ENCODE results near the gene MPST. TPM values are rescaled to one million over a fixed set of nuclear protein-coding genes. Genes with fewer than 3 reads are reported as not detected.

Gene MPST
- total RNA-seq, 1 experiment from 2014 or later, result 68.6 TPM

DNA sequence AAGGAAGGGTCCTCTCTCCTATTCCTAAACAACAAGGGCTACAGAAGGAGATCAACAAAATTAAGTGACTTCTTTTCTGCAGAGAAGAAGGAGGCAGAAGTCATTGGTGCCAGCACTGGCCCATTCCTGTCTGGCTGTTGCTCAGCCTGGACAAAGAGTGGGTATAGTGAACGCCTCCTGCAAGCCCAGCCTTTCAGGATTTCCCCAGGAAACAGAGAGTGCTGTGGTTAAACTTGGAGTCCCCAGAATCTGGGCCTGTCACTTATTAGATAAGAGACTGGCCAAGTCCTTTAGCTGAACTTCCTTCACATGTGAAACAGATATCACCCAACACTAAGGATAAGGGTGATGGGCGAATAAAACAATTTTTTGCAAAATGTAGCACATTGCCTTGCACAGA is 11.2 kb upstream of the MPST start:
- Histone ChIP-seq H3K9me3 (ENCODE audit: control insufficient read depth in 1 of 2, insufficient read depth in 1 of 2, low read depth in 1 of 2, low read length in 2 of 2) (peaks cover 0 to 4% of the 10 kb centered on the region in 2 experiments; a peak in 2 of 4 replicates), H3K27ac (ENCODE audit: low read depth, low read length) (no peak overlapping the region), H4K20me1 (ENCODE audit: insufficient read depth) (no peaks in the 10 kb centered on the region), H3K4me2 (ENCODE audit: low read length) (no peak overlapping the region), H2AFZ (ENCODE audit: low read depth, low read length, poor library complexity, severe bottlenecking) (no peak overlapping the region), H3K36me3 (ENCODE audit: control insufficient read depth in 1 of 2, insufficient read depth in 2 of 2, low read length in 2 of 2) (no peaks in the 10 kb centered on the region), H3K27me3 (ENCODE audit: insufficient read depth, low read length) (no peaks in the 10 kb centered on the region), H3K9ac (ENCODE audit: low read length) (no peak overlapping the region), H3K4me3 (replicated peaks in 1 of 2; ENCODE audit: low read depth in 1 of 2, low read length in 2 of 2) (no peak overlapping the region), H3K4me1 (ENCODE audit: control insufficient read depth in 1 of 2, insufficient read depth in 2 of 2, low read length in 2 of 2) (peaks cover 2 to 8% of the 10 kb centered on the region in 2 experiments; a peak in 2 of 4 replicates), H3K79me2 (ENCODE audit: insufficient read depth, low read length) (no peaks in the 10 kb centered on the region), H3K9me2 (ENCODE audit: insufficient read depth) (no peaks in the 10 kb centered on the region)
- intact Hi-C loops (cut with micrococcal nuclease), result no loop called here
- ChIA-PET RAD21 (ENCODE audit: low non-redundant PET in 1 of 2, low total read pairs in 2 of 2, uncharacterized antibody in 2 of 2, unreplicated experiment in 2 of 2) (no interaction called here), CTCF (no interaction called here), POLR2A (no interaction called here)
- BruUV-seq (replicated peaks), result no TSS peak
- TF ChIP-seq EZH2 (IDR thresholded peaks at IDR 0.05) (no peak), TCF7L2 (IDR thresholded peaks at IDR 0.05; ENCODE audit: borderline replicate concordance, extremely low read depth, insufficient read depth, insufficient read length) (no peak), POLR2A (IDR thresholded peaks at IDR 0.05; ENCODE audit: borderline replicate concordance, extremely low read depth, insufficient read depth, insufficient read length) (no peak), JUND (IDR thresholded peaks at IDR 0.05) (no peak), YY1 (IDR thresholded peaks at IDR 0.05; ENCODE audit: extremely low read depth, insufficient replicate concordance, low read depth, low read length) (no peak), SRF (IDR thresholded peaks at IDR 0.05; ENCODE audit: low read depth) (no peak), EGR1 (IDR thresholded peaks at IDR 0.05; ENCODE audit: low read depth) (no peak), CBX3 (IDR thresholded peaks at IDR 0.05; ENCODE audit: low read depth) (no peak), SP1 (IDR thresholded peaks at IDR 0.05; ENCODE audit: low read depth) (no peak), CEBPB (IDR thresholded peaks at IDR 0.05; ENCODE audit: low read depth) (no peak), POLR2AphosphoS5 (IDR thresholded peaks at IDR 0.05; ENCODE audit: low read depth, low read length) (no peak), ELF1 (IDR thresholded peaks at IDR 0.05; ENCODE audit: borderline replicate concordance, low read depth) (no peak), FOSL1 (IDR thresholded peaks at IDR 0.05; ENCODE audit: low read depth) (no peak)
- TF ChIP-seq, protein P1, sequence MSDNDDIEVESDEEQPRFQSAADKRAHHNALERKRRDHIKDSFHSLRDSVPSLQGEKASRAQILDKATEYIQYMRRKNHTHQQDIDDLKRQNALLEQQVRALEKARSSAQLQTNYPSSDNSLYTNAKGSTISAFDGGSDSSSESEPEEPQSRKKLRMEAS (IDR thresholded peaks at IDR 0.05), result no peak
- TF ChIP-seq, protein P2, sequence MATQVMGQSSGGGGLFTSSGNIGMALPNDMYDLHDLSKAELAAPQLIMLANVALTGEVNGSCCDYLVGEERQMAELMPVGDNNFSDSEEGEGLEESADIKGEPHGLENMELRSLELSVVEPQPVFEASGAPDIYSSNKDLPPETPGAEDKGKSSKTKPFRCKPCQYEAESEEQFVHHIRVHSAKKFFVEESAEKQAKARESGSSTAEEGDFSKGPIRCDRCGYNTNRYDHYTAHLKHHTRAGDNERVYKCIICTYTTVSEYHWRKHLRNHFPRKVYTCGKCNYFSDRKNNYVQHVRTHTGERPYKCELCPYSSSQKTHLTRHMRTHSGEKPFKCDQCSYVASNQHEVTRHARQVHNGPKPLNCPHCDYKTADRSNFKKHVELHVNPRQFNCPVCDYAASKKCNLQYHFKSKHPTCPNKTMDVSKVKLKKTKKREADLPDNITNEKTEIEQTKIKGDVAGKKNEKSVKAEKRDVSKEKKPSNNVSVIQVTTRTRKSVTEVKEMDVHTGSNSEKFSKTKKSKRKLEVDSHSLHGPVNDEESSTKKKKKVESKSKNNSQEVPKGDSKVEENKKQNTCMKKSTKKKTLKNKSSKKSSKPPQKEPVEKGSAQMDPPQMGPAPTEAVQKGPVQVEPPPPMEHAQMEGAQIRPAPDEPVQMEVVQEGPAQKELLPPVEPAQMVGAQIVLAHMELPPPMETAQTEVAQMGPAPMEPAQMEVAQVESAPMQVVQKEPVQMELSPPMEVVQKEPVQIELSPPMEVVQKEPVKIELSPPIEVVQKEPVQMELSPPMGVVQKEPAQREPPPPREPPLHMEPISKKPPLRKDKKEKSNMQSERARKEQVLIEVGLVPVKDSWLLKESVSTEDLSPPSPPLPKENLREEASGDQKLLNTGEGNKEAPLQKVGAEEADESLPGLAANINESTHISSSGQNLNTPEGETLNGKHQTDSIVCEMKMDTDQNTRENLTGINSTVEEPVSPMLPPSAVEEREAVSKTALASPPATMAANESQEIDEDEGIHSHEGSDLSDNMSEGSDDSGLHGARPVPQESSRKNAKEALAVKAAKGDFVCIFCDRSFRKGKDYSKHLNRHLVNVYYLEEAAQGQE (IDR thresholded peaks at IDR 0.05; ENCODE audit: low read depth), result no peak
- DNase-seq (ENCODE audit: low read depth, low spot score) (no peak), ATAC-seq (no peak)
